ENCODE results near the gene MAGEB10.
"Not testable (repeated sequence)": the region's sequence is repeated elsewhere in the genome, so short reads cannot be mapped to it uniquely, and the experiment has no call there.

The MAGEB10 gene, protein sequence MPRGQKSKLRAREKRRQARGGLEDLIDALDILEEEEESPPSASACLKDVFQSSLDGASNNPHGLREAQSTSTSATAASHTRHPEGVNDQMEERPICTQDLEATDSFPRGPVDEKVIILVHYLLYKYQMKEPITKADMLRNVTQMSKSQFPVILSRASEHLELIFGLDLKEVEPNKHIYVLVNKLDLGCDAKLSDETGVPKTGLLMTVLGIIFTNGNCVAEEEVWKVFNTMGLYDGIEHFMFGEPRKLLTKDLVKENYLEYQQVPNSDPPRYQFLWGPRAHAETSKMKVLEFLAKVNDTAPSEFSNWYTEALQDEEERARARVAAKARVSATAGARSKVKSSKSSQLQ

GRCh38 chrX:27807690-27808089, at the start of gene MAGEB10:
MAGEB10 (plus strand) TSS chrX:27807990; CDS start chrX:27821307, 13,317 bp downstream.
- ATAC-seq = no peak

DNA sequence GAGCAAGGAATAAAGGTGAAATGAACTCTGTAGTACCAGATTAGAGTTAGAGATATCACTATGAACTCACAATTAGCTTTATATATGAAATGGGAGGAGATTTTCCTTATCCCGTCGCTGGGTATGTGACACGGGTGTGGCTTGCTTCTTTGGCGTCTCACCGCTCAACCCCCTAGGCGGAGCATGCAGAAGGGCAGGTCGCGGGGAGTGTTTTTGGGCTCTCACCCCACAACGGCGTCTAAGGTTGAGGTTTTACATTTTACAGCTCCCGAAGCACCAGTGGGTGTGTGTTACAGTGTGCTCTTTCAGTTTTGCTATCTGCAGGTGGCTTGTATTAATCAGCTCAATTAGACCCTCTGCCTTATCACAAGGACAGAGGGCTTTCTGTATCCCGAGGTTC, 42.1 kb upstream of the MAGEB10 start:
- DNase-seq (no peak), ATAC-seq (no peak)

More at GRCh38 chrX:27807690-27808089, at the start of gene MAGEB10:
- no peak for DNase-seq

- DNase-seq (no peak), ATAC-seq (no peak)
Measured at GRCh38 chrX:27767387-27767786, 40.4 kb upstream of the MAGEB10 start.

DNA sequence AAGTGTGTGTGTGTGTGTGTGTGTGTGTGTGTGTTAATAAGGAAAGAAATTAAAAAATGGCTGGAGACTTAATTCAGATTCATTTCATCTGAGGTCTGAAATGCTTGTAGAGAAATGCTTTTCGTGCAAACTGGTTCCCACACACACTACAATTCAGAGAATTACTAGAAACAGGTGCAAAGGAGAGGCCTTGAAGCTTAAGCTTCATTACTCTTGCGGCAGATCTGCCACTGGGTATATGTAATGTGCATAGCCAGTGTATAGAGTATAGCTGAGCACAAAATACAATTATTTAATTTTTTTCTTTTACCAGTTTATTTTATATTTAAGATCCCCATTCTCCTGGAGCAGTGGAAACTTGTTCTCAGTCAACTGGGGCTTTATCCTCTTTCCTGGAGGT, 31.8 kb upstream of the MAGEB10 start:
- ATAC-seq = no peak
- no peak for DNase-seq

DNA sequence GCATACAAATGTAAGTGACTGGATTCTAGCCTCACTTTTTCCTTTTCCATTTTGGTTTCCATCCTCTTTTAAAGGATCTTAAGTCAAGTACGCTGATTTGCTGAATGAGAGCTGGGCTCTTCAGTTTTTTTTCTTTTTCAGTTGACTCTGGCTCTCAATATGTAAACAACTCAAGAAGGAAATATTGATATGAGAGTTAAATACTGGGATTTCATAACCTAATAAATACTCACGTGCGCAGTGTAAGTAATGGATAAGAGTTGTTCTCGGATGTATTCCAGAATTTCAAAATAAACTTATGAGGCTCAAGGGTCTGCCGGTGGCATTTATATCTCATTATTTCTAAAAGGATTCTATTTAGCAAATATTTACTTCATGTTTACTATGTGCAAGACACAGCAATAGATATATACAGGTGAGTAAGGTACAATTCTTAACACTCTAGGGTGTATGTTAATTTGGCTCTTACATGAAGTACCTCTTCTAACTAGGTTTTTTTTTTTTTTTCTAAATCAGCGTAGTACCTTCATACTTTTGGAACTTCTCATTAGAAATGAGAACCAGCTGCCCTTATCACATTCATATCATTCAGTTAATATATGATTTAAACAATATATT, 11.0 kb upstream of the MAGEB10 start:
- DNase-seq = no peak

GRCh38 chrX:27797575-27797974, 10.2 kb upstream of the MAGEB10 start:
- DNase-seq (no peak), ATAC-seq (no peak)

More for the DNA sequence above, 11.0 kb upstream of the MAGEB10 start:
- ATAC-seq = no peak

- ATAC-seq (no peak), DNase-seq (no peak)
Measured at GRCh38 chrX:27808226-27808625, 436 bp downstream of the MAGEB10 start.

DNA sequence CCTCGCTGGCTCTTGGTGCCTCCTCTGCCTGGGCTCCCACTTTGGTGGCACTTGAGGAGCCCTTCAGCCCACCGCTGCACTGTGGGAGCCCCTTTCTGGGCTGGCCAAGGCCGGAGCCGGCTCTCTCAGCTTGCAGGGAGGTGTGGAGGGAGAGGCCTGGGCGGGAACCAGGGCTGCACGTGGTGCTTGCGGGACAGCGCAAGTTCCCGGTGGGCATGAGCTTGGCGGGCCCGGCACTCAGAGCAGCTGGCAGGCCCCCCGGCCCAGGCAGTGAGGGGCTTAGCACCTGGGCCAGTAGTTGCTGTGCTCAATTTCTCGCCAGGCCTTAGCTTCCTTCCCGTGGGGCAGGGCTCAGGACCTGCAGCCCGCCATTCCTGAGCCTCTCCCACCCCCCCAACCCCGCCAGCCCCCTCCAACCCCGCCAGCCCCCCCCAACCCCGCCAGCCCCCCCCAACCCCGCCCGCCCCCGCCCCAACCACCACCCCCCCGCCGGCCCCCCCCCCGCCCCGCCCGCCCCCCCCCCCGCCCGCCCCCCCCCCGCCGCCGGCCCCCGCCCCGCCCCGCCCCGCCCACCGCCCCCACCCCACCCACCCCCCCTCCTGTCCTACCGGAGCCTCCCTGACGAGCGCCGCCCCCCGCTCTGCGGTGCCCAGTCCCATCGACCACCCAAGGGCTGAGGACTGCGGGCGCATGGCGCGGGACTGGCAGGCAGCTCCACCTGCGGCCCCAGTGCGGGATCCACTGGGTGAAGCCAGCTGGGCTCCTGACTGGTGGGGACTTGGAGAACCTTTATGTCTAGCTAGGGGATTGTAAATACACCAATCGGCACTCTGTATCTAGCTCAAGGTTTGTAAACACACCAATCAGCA, 1.4 kb downstream of the MAGEB10 start:
- ATAC-seq, DNase-seq: not testable (repeated sequence)

- no peak for ATAC-seq
Measured at GRCh38 chrX:27815209-27815608, 7.4 kb downstream of the MAGEB10 start.

DNA sequence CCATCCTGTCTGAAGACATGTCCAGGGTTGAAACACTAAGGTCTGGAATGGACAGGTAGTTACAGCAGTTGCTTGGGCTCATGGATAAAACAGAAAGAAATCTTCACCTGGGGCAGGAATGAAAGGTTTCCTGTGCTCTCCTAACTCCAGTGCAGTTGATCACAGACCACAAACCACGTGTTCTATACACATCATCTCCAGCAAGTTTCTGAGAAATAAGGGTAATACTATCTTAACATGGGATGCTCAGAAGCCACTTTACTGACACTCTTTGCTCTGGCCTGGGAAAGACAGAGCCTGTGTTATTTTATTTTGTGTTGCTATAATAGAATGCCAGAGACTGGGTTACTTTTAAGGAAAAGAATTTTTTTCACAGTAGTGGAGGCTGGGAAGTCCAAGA, 16.0 kb downstream of the MAGEB10 start:
- no peak for ATAC-seq

More at GRCh38 chrX:27815209-27815608, 7.4 kb downstream of the MAGEB10 start:
- DNase-seq = no peak

DNA sequence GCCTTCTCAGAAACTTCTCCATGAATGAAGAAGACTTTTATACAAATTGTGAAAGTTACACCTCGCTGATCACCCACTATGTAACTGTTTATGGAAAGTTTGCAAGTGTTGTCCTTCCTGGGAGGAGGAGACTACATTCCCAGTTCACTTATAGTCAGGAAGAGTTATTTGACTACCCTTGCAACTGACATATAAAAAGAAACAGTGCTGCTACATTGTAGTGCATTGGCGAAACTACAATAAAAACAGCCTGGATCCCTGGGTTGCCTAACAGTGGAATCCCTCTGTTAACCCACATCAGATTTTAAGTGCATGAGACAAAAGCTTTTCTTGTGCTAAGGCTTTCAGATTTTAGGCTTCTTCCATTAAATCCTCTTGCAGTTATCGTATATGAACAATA, 30.4 kb downstream of the MAGEB10 start:
- ATAC-seq (no peak), DNase-seq (no peak)

More for the DNA sequence above, 16.0 kb downstream of the MAGEB10 start:
- no peak for DNase-seq

- no peak for ATAC-seq
Measured at GRCh38 chrX:27840881-27841280, 33.1 kb downstream of the MAGEB10 start.

DNA sequence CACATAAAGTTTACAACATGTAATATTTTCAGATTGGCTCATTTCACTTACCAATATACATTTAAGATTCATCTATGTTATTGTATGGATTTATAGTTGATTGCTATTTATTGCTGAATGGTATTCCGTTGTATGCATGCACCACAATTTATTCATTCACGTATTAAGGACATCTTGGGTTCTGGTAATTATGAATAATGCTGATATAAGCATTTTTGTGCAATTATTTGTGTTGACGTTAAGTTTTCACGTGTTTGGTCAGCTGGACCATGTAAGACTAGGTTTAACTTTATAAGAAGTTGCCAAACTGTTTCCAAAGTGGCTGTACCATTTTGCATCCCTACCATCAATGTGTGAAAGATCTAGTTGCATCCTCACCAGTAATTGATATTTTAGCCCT, 35.1 kb downstream of the MAGEB10 start:
- ATAC-seq (no peak), DNase-seq (no peak)

More at GRCh38 chrX:27840881-27841280, 33.1 kb downstream of the MAGEB10 start:
- DNase-seq = no peak

DNA sequence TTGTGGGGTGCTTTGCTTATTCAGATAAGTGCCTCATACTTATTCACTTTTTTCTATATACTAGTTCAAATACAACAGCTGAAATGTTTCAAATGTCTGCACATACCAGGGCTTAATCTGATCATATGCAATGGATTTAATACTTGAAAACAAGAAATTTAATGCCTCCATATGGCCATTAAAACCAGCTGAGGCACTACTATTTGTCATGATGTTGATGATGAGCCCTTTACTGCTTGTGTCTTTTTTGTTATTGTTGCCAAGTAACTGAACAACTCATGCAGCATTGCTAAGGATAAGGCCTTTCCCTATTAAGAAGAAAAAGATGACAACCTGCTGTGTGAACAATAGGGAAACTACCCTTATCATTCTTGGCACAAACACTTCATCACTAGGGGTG, 52.5 kb downstream of the MAGEB10 start:
- ATAC-seq (no peak), DNase-seq (no peak)

GRCh38 chrX:27863809-27864208, 56.0 kb downstream of the MAGEB10 start:
- ATAC-seq = no peak
- no peak for DNase-seq
